Keratinocyte (primary cell): ENCODE measurements around the gene REXO1. TPM values are rescaled to one million over a fixed set of nuclear protein-coding genes. Genes with fewer than 3 reads are reported as not detected.
A peak's percentile ranks its signal among the peaks of the same experiment; 100 is the strongest.

Experiments
- DNase-seq: peaks from one replicate; pipeline ENCODE4 v3.0.0-alpha.2; 2011; ENCODE audit warnings: low read depth, missing footprints, low spot score
- FAIRE-seq: peaks from 2 replicates; lab custom pipeline; 2011; peaks lifted over from hg19 to GRCh38; lab: Jason Lieb, UNC
- H2AFZ ChIP-seq: 2 replicates; pipeline ENCODE4 v1.6.0; 2012; ENCODE audit warnings: low read length, control low read depth, inconsistent platforms; ENCODE audit not compliant: control insufficient read depth
- H3K27ac ChIP-seq: 2 replicates; pipeline ENCODE4 v1.5.1; 2011; ENCODE audit warnings: low read length; ENCODE audit not compliant: control insufficient read depth, insufficient read depth
- H3K27me3 ChIP-seq: 3 replicates; pipeline ENCODE4 v1.6.0; 2011; ENCODE audit warnings: low read length; ENCODE audit not compliant: control insufficient read depth, insufficient read depth; ENCODE audit errors: extremely low read depth
- H3K36me3 ChIP-seq, 2 experiments: 2 replicates in 1 of 2; 3 replicates in 1 of 2; pipeline ENCODE4 v1.5.1; 2011; ENCODE audit warnings: low read length in 2 of 2, mild to moderate bottlenecking in 1 of 2; ENCODE audit not compliant: control insufficient read depth in 2 of 2, insufficient read depth in 2 of 2; ENCODE audit errors: extremely low read depth in 1 of 2
- H3K4me1 ChIP-seq: 3 replicates; pipeline ENCODE4 v1.5.1; 2011; ENCODE audit warnings: low read length; ENCODE audit not compliant: control insufficient read depth, insufficient read depth; ENCODE audit errors: extremely low read depth
- H3K4me2 ChIP-seq: 3 replicates; pipeline ENCODE4 v1.6.0; 2011; ENCODE audit warnings: low read depth, low read length; ENCODE audit not compliant: control insufficient read depth, insufficient read depth; ENCODE audit errors: extremely low read depth
- H3K4me3 ChIP-seq, 3 experiments: fragments of 200-600 bp in 1 of 3; sonication (generic) in 1 of 3; 2 replicates in 2 of 3; 3 replicates in 1 of 3; pipeline ENCODE4 v1.5.1; 2011 to 2016; ENCODE audit warnings: low read length in 3 of 3, mild to moderate bottlenecking in 3 of 3, control low read depth in 2 of 3, inconsistent platforms in 1 of 3, low read depth in 1 of 3, mixed read lengths in 1 of 3, mixed run types in 1 of 3, moderate library complexity in 1 of 3; ENCODE audit not compliant: control insufficient read depth in 2 of 3, insufficient read depth in 2 of 3; ENCODE audit errors: extremely low read depth in 1 of 3
- H3K79me2 ChIP-seq: 2 replicates; pipeline ENCODE4 v1.6.0; 2012; ENCODE audit warnings: low read length; ENCODE audit not compliant: control insufficient read depth, insufficient read depth
- H3K9ac ChIP-seq: 3 replicates; pipeline ENCODE4 v1.6.0; 2011; ENCODE audit warnings: low read length; ENCODE audit not compliant: control insufficient read depth, insufficient read depth; ENCODE audit errors: extremely low read depth
- H3K9me1 ChIP-seq: 3 replicates; pipeline ENCODE4 v1.6.0; 2011; ENCODE audit warnings: low read length; ENCODE audit not compliant: control insufficient read depth, insufficient read depth; ENCODE audit errors: extremely low read depth
- H3K9me3 ChIP-seq: 2 replicates; pipeline ENCODE4 v1.5.1; 2012; ENCODE audit warnings: low read depth, low read length; ENCODE audit not compliant: control insufficient read depth
- H4K20me1 ChIP-seq: 3 replicates; pipeline ENCODE4 v1.6.0; 2011; ENCODE audit warnings: low read length; ENCODE audit not compliant: control insufficient read depth, insufficient read depth; ENCODE audit errors: extremely low read depth
- CTCF ChIP-seq, 3 experiments: IDR thresholded peaks in 1 of 3; conservative IDR thresholded peaks in 1 of 3; optimal IDR thresholded peaks in 1 of 3; 2 replicates in 2 of 3; 3 replicates in 1 of 3; pipeline versions ENCODE3 to v1.5.1; 2011; ENCODE audit warnings: low read length in 3 of 3, mild to moderate bottlenecking in 3 of 3, moderate library complexity in 2 of 3, control low read depth in 1 of 3, inconsistent platforms in 1 of 3; ENCODE audit not compliant: insufficient read depth in 2 of 3; ENCODE audit errors: extremely low read depth in 1 of 3
- EZH2 ChIP-seq: IDR thresholded peaks from one replicate; pipeline ENCODE4 v1.6.1; 2012; ENCODE audit warnings: inconsistent platforms, mild to moderate bottlenecking, low read length, moderate library complexity
- dilution Hi-C: fragments of 300-500 bp; cut with MboI; formaldehyde crosslinking; loops from one replicate; pipeline ENCODE4 v1.7.0; 2020; ENCODE audit warnings: low sequenced_read_pairs; ENCODE audit not compliant: extremely low pct_ligation_motif_present
- polyA plus RNA-seq, 5 experiments: library from polyadenylated mRNA; depleted of rRNA in 3 of 5; stranded (reverse) in 3 of 5; stranded (forward) in 1 of 5; unstranded in 1 of 5; fragments of >200 nt; gene quantifications; 1 replicate in 1 of 5; 2 replicates in 3 of 5; 3 replicates in 1 of 5; pipeline versions ENCODE4 v1.2.1 to v1.2.3, GENCODE V29; 2011 to 2012; ENCODE audit warnings: missing spikeins in 2 of 5, low read depth in 1 of 5, low replicate concordance in 1 of 5

The REXO1 gene
- polyA plus RNA-seq, 1 donor (not counting 4 experiments of a cell fraction or from before 2014, with no cell fraction given) = 6.1 TPM

- dilution Hi-C loops = no loop called here
- Histone ChIP-seq H3K4me2 (no peak overlapping the region), H3K9me1 (no peaks in the 10 kb centered on the region), H3K9me3 (no peaks in the 10 kb centered on the region), H3K9ac (no peak overlapping the region), H3K4me1 (peaks cover 43% of the 10 kb centered on the region), H2AFZ (no peak overlapping the region), H3K27ac (no peak overlapping the region), H3K4me3 (no peak overlapping the region), H3K79me2 (peaks cover 90% of the 10 kb centered on the region), H3K36me3 (peaks cover 8 to 11% of the 10 kb centered on the region in 2 experiments), H4K20me1 (peaks cover 42% of the 10 kb centered on the region), H3K27me3 (no peaks in the 10 kb centered on the region)
- TF ChIP-seq CTCF (optimal IDR thresholded peaks at IDR 0.05 in 1 of 3, IDR thresholded peaks at IDR 0.05 in 1 of 3, conservative IDR thresholded peaks at IDR 0.05 in 1 of 3; ENCODE audit: extremely low read depth in 1 of 3, insufficient read depth in 2 of 3, low read length in 3 of 3) (no peak), EZH2 (no peak)
- DNase-seq = no peak
- FAIRE-seq = no peak
Measured at GRCh38 chr19:1839658-1840540, 8.4 kb downstream of the REXO1 start.

GRCh38 chr19:1837625-1838105 is 10.6 kb downstream of the REXO1 start:
- no peaks in the 10 kb centered on the region for H3K27me3 ChIP-seq
- no peak overlapping the region for H3K4me2 ChIP-seq
- FAIRE-seq (no peak), DNase-seq (no peak)
- peaks cover 45% of the 10 kb centered on the region for H4K20me1 ChIP-seq
- peaks cover 21% of the 10 kb centered on the region for H3K4me1 ChIP-seq
- H3K36me3 ChIP-seq = peaks cover 11% of the 10 kb centered on the region in 2 experiments
- H3K79me2 ChIP-seq = peaks cover 87% of the 10 kb centered on the region
- no peak overlapping the region for H3K9ac ChIP-seq
- no peak overlapping the region for H2AFZ ChIP-seq
- H3K9me1 ChIP-seq = no peaks in the 10 kb centered on the region
- TF ChIP-seq EZH2 (no peak), CTCF (optimal IDR thresholded peaks at IDR 0.05 in 1 of 3, IDR thresholded peaks at IDR 0.05 in 1 of 3, conservative IDR thresholded peaks at IDR 0.05 in 1 of 3; ENCODE audit: extremely low read depth in 1 of 3, insufficient read depth in 2 of 3, low read length in 3 of 3) (peak; percentile 84 to 97 (median 88))
- H3K27ac ChIP-seq = no peak overlapping the region
- dilution Hi-C loops = no loop called here
- no peak overlapping the region for H3K4me3 ChIP-seq
- no peaks in the 10 kb centered on the region for H3K9me3 ChIP-seq
